Adrenal gland (tissue), 12 donors: ENCODE results near the gene NANOS3. TPM values are rescaled to one million over a fixed set of nuclear protein-coding genes. Genes with fewer than 3 reads are reported as not detected.

ENCODE experiments used
- DNase-seq, 7 donors: peaks; one replicate each; pipeline ENCODE4 v3.0.0-alpha.2; 2019 to 2020
- H3K27ac ChIP-seq, 5 donors: fragments of 200-600 bp; sonication (generic) in 4 of 5; 1 replicate in 3 of 5; 2 replicates in 2 of 5; pipeline versions ENCODE4 v1.5.1 to v1.8.0; 2016 to 2020; ENCODE audit warnings: mild to moderate bottlenecking in 1 of 5
- H3K27me3 ChIP-seq: fragments of 200-600 bp; 2 replicates; pipeline ENCODE4 v1.8.0; 2021
- H3K36me3 ChIP-seq, 2 donors: fragments of 200-600 bp; replicated peaks in 1 of 2; 1 replicate in 1 of 2; 2 replicates in 1 of 2; pipeline versions ENCODE4 v1.5.1 to v1.8.0; 2018 to 2022
- H3K4me1 ChIP-seq, 2 donors: fragments of 200-600 bp; replicated peaks in 1 of 2; 1 replicate in 1 of 2; 2 replicates in 1 of 2; pipeline versions ENCODE4 v1.5.1 to v1.8.0; 2018 to 2021
- H3K4me3 ChIP-seq, 4 donors: fragments of 200-600 bp; sonication (generic) in 3 of 4; one replicate each; pipeline ENCODE4 v1.5.1; 2016 to 2018
- H3K9me3 ChIP-seq, 3 donors: fragments of 200-600 bp; sonication (generic) in 1 of 3; replicated peaks in 1 of 3; 1 replicate in 2 of 3; 2 replicates in 1 of 3; pipeline versions ENCODE4 v1.5.1 to v1.8.0; 2016 to 2021
- CTCF ChIP-seq, 6 experiments: fragments of 450-650 bp in 4 of 6; fragments of 200-600 bp in 2 of 6; sonication (generic) in 1 of 6; IDR thresholded peaks; 1 replicate in 5 of 6; 2 replicates in 1 of 6; pipeline versions ENCODE4 v1.5.1 to v1.8.0; 2016 to 2021; ENCODE audit warnings: antibody characterized with exemption in 6 of 6, mild to moderate bottlenecking in 2 of 6, moderate library complexity in 1 of 6
- POLR2A ChIP-seq, 2 donors: fragments of 450-650 bp; IDR thresholded peaks; one replicate each; pipeline ENCODE4 v1.6.1; 2017; ENCODE audit warnings: antibody characterized with exemption in 2 of 2, mild to moderate bottlenecking in 2 of 2, moderate library complexity in 1 of 2
- WGBS, 4 donors: extraction: QIAGEN DNeasy Blood & Tissue Kit in 2 of 4; methylation state at CpG; one replicate each; pipeline versions ENCODE4 v1.1.5 to v1.1.7; 2013 to 2017; 5-methylcytosine and 5-hydroxymethylcytosine counted together
- intact Hi-C, 2 donors: fragments of 100-400 bp; cut with DNase I; formaldehyde crosslinking; loops; one replicate each; pipeline versions ENCODE4 v1.14.1 to v1.15.0; 2022 to 2023
- polyA plus RNA-seq, 3 donors: library from polyadenylated mRNA; stranded (reverse); fragments of 200-250 nt in 2 of 3; fragments of 350-450 nt in 1 of 3; fragmentation: Illumina TruSeq in 1 of 3; extraction: RNeasy Lipid Tissue Mini Kit (QIAGEN cat#74804) in 1 of 3; gene quantifications; one replicate each; pipeline ENCODE4 v1.2.3, GENCODE V29; 2013 to 2014
- total RNA-seq, 9 donors: library from RNA; depleted of rRNA in 4 of 9; stranded (reverse); fragments of >200 nt in 4 of 9; fragments of 120-200 nt in 1 of 9; fragmentation: NEBNext Ultra II Directional in 1 of 9; extraction: Animal tissue kit (Norgen Biotek cat#: 25700) in 1 of 9; gene quantifications; one replicate each; pipeline versions ENCODE4 v1.1.0 to v1.2.4, GENCODE V29; 2013 to 2023
- donor health status: healthy with polysubstance abuse.
- donor health status: Bipolar disorder and iron deficiency.
- donor health status: DM: yes; HTN: yes; CAD: no.
- donor health status: DM: no; HTN: no; CAD: no.
- donor health status: DM: no; HTN: no; CAD: no.
- donor health status: DM: yes; HTN: yes; CAD: no.

Gene NANOS3
- total and polyA plus RNA-seq, 12 donors = 0.28 to 1.9 (median 1.3) TPM; not detected in 8

GRCh38 chr19:13865571-13866462 lies 11.1 kb upstream of the NANOS3 start:
- Histone ChIP-seq H3K4me3 (peak overlapping the region in 2 of 4 donors; percentile 32 to 61), H3K27me3 (peaks cover 5% of the 10 kb centered on the region), H3K36me3 (no peaks in the 10 kb centered on the region), H3K9me3 (no peaks in the 10 kb centered on the region), H3K4me1 (peaks cover 6 to 10% of the 10 kb centered on the region in 2 donors), H3K27ac (no peak overlapping the region)
- intact Hi-C loops = loop anchor here in 1 of 2 donors (10.0 kb wide), 2 partner anchors 271 to 591 kb away; no protein-coding TSS in a partner anchor
- WGBS, 4 donors = 2 to 6% (median 4%) methylated on average over 17 to 81 of the region's 82 CpGs
- DNase-seq = peak in 1 of 7 donors; percentile 48
- TF ChIP-seq POLR2A (IDR thresholded peaks at IDR 0.05) (no peak), CTCF (IDR thresholded peaks at IDR 0.05) (no peak)

GRCh38 chr19:13866463-13867046 lies 10.4 kb upstream of the NANOS3 start:
- no peaks in the 10 kb centered on the region for H3K9me3 ChIP-seq
- TF ChIP-seq POLR2A (IDR thresholded peaks at IDR 0.05) = no peak
- no peak for TF ChIP-seq CTCF (IDR thresholded peaks at IDR 0.05)
- H3K27me3 ChIP-seq = peaks cover 5% of the 10 kb centered on the region
- peak overlapping the region in 1 of 4 donors; percentile 61 for H3K4me3 ChIP-seq
- H3K27ac ChIP-seq = no peak overlapping the region
- peaks cover 2 to 8% of the 10 kb centered on the region in 2 donors for H3K4me1 ChIP-seq
- H3K36me3 ChIP-seq = no peaks in the 10 kb centered on the region
- intact Hi-C loops = loop anchor here in 1 of 2 donors (10.0 kb wide), 2 partner anchors 272 to 592 kb away; no protein-coding TSS in a partner anchor
- no peak for DNase-seq
- 75 to 76% (median 76%) methylated on average over 13 to 15 of the region's 15 CpGs for WGBS, 4 donors

- Histone ChIP-seq H3K4me1 (peaks cover 0 to 3% of the 10 kb centered on the region in 2 donors), H3K4me3 (no peak overlapping the region), H3K9me3 (no peaks in the 10 kb centered on the region), H3K27ac (no peak overlapping the region), H3K36me3 (no peaks in the 10 kb centered on the region), H3K27me3 (peaks cover 5% of the 10 kb centered on the region)
- TF ChIP-seq CTCF (IDR thresholded peaks at IDR 0.05) (no peak), POLR2A (IDR thresholded peaks at IDR 0.05) (no peak)
- 47 to 82% (median 79%) methylated on average over 3 to 4 of the region's 4 CpGs for WGBS, 4 donors
- intact Hi-C loops = loop anchor here in 1 of 2 donors (10.0 kb wide), 2 partner anchors 274 to 594 kb away; no protein-coding TSS in a partner anchor
- no peak for DNase-seq
These were observed 8.3 kb upstream of the NANOS3 start for GRCh38 chr19:13868663-13869062.

- WGBS, 4 donors = 67 to 81% (median 75%) methylated on average over 5 to 13 of the region's 13 CpGs
These were observed 7.7 kb upstream of the NANOS3 start for GRCh38 chr19:13869281-13869680.

More at GRCh38 chr19:13869281-13869680, 7.7 kb upstream of the NANOS3 start:
- Histone ChIP-seq H3K4me1 (peaks cover 0 to 3% of the 10 kb centered on the region in 2 donors), H3K9me3 (no peaks in the 10 kb centered on the region), H3K27me3 (peaks cover 5% of the 10 kb centered on the region), H3K4me3 (no peak overlapping the region), H3K27ac (no peak overlapping the region), H3K36me3 (no peaks in the 10 kb centered on the region)
- intact Hi-C loops = loop anchor here in 1 of 2 donors (10.0 kb wide), 2 partner anchors 274 to 594 kb away; no protein-coding TSS in a partner anchor
- DNase-seq = peak in 1 of 7 donors; percentile 12
- TF ChIP-seq POLR2A (IDR thresholded peaks at IDR 0.05) = no peak
- TF ChIP-seq CTCF (IDR thresholded peaks at IDR 0.05) = no peak
